Neural progenitor cell (in vitro differentiated cells): ENCODE measurements around the gene KCNA10. TPM values are rescaled to one million over a fixed set of nuclear protein-coding genes. Genes with fewer than 3 reads are reported as not detected.

Experiments
- DNase-seq: peaks from one replicate; pipeline ENCODE4 v3.0.0-alpha.2; 2016; ENCODE audit warnings: low spot score
- H2AFZ ChIP-seq: fragments of 200-600 bp; sonication (generic); replicated peaks from 2 replicates; pipeline ENCODE4 v1.6.1; 2016; ENCODE audit warnings: antibody characterized with exemption
- H3F3A ChIP-seq: fragments of 200-600 bp; sonication (generic); 2 replicates; pipeline ENCODE4 v1.6.1; 2016; ENCODE audit warnings: antibody characterized with exemption, low read depth
- H3K27ac ChIP-seq: fragments of 200-600 bp; sonication (generic); 2 replicates; pipeline ENCODE4 v1.5.1; 2016; ENCODE audit warnings: mild to moderate bottlenecking
- H3K27me3 ChIP-seq: fragments of 200-600 bp; sonication (generic); 2 replicates; pipeline ENCODE4 v1.6.1; 2016; ENCODE audit warnings: mild to moderate bottlenecking, moderate library complexity
- H3K36me3 ChIP-seq: fragments of 200-600 bp; sonication (generic); 2 replicates; pipeline ENCODE4 v1.5.1; 2016
- H3K4me1 ChIP-seq: fragments of 200-600 bp; sonication (generic); 2 replicates; pipeline ENCODE4 v1.6.1; 2016; ENCODE audit warnings: mixed run types
- H3K4me2 ChIP-seq: fragments of 200-600 bp; sonication (generic); 2 replicates; pipeline ENCODE4 v1.6.1; 2016
- H3K4me3 ChIP-seq: fragments of 200-600 bp; sonication (generic); 2 replicates; pipeline ENCODE4 v1.5.1; 2016
- H3K79me2 ChIP-seq: fragments of 200-600 bp; sonication (generic); 2 replicates; pipeline ENCODE4 v1.6.1; 2016; ENCODE audit warnings: low read depth
- H3K9ac ChIP-seq: fragments of 200-600 bp; sonication (generic); 2 replicates; pipeline ENCODE4 v1.6.1; 2016
- H3K9me3 ChIP-seq: fragments of 200-600 bp; sonication (generic); 2 replicates; pipeline ENCODE4 v1.5.1; 2016; ENCODE audit warnings: low read depth
- H4K20me1 ChIP-seq: fragments of 200-600 bp; sonication (generic); 2 replicates; pipeline ENCODE4 v1.6.1; 2016; ENCODE audit warnings: low read depth
- H3K27ac Mint-ChIP-seq: 3 replicates; pipeline ENCODE4 v1.8.0; 2021; ENCODE audit warnings: mixed read lengths
- H3K27me3 Mint-ChIP-seq: 2 replicates; pipeline ENCODE4 v1.8.0; 2022; ENCODE audit warnings: low read depth, mild to moderate bottlenecking, inconsistent platforms, moderate library complexity, mixed read lengths; ENCODE audit not compliant: insufficient read depth
- H3K36me3 Mint-ChIP-seq: 3 replicates; pipeline ENCODE4 v1.8.0; 2021; ENCODE audit warnings: mixed read lengths
- H3K4me1 Mint-ChIP-seq: 3 replicates; pipeline ENCODE4 v1.8.0; 2021; ENCODE audit warnings: mixed read lengths
- H3K4me3 Mint-ChIP-seq: 3 replicates; pipeline ENCODE4 v1.8.0; 2021; ENCODE audit warnings: mild to moderate bottlenecking, moderate library complexity, mixed read lengths
- H3K9me3 Mint-ChIP-seq: 3 replicates; pipeline ENCODE4 v1.8.0; 2020; ENCODE audit warnings: mixed read lengths
- CTCF ChIP-seq: fragments of 200-600 bp; sonication (generic); IDR thresholded peaks from 2 replicates; pipeline ENCODE4 v1.5.1; 2017; ENCODE audit warnings: antibody characterized with exemption, mild to moderate bottlenecking
- EZH2 ChIP-seq: fragments of 200-600 bp; sonication (generic); IDR thresholded peaks from 2 replicates; pipeline ENCODE4 v1.6.1; 2017; ENCODE audit warnings: antibody characterized with exemption, mild to moderate bottlenecking, moderate library complexity
- EZH2phosphoT487 ChIP-seq: fragments of 200-600 bp; sonication (generic); IDR thresholded peaks from 2 replicates; pipeline ENCODE4 v1.6.1; 2017; ENCODE audit warnings: antibody characterized with exemption
- total RNA-seq: library from RNA; depleted of rRNA; stranded (reverse); fragments of >200 nt; gene quantifications from 2 replicates; pipeline ENCODE4 v1.2.3, GENCODE V29; 2015; ENCODE audit warnings: low replicate concordance

KCNA10 gene
- total RNA-seq, 1 donor from 2014 or later, result not detected

- Mint-ChIP-seq H3K4me3 (no peak overlapping the region), H3K36me3 (no peaks in the 10 kb centered on the region), H3K27me3 (peaks cover 16% of the 10 kb centered on the region), H3K4me1 (peaks cover 10% of the 10 kb centered on the region), H3K27ac (no peak overlapping the region), H3K9me3 (no peaks in the 10 kb centered on the region)
- no peak overlapping the region for H2AFZ ChIP-seq
- H3K4me1 ChIP-seq, result peaks cover 2% of the 10 kb centered on the region
- H3K79me2 ChIP-seq, result no peaks in the 10 kb centered on the region
- no peak overlapping the region for H3K27ac ChIP-seq
- H3K36me3 ChIP-seq, result no peaks in the 10 kb centered on the region
- peak; percentile 28 for DNase-seq
- H3F3A ChIP-seq, result no peaks in the 10 kb centered on the region
- H3K4me2 ChIP-seq, result no peak overlapping the region
- H3K9ac ChIP-seq, result no peak overlapping the region
- no peaks in the 10 kb centered on the region for H3K9me3 ChIP-seq
- H3K4me3 ChIP-seq, result no peak overlapping the region
- H4K20me1 ChIP-seq, result no peaks in the 10 kb centered on the region
- H3K27me3 ChIP-seq, result no peaks in the 10 kb centered on the region
- TF ChIP-seq EZH2phosphoT487 (no peak), CTCF (peak; percentile 30), EZH2 (no peak)
Observed at GRCh38 chr1:110477445-110477957, 41.5 kb downstream of the KCNA10 start.

- no peak for TF ChIP-seq EZH2phosphoT487
- no peak for TF ChIP-seq CTCF
- TF ChIP-seq EZH2, result no peak
- Histone ChIP-seq H3K36me3 (no peaks in the 10 kb centered on the region), H3K79me2 (no peaks in the 10 kb centered on the region), H3K9me3 (no peaks in the 10 kb centered on the region), H3K4me3 (no peak overlapping the region), H3K4me2 (no peak overlapping the region), H3F3A (no peaks in the 10 kb centered on the region), H2AFZ (no peak overlapping the region), H3K27me3 (no peaks in the 10 kb centered on the region), H3K27ac (no peak overlapping the region), H3K9ac (no peak overlapping the region), H3K4me1 (no peaks in the 10 kb centered on the region), H4K20me1 (no peaks in the 10 kb centered on the region)
- H3K36me3 Mint-ChIP-seq, result no peaks in the 10 kb centered on the region
- no peak for DNase-seq
- no peak overlapping the region for H3K27ac Mint-ChIP-seq
- H3K27me3 Mint-ChIP-seq, result peaks cover 16% of the 10 kb centered on the region
- H3K4me3 Mint-ChIP-seq, result no peak overlapping the region
- H3K4me1 Mint-ChIP-seq, result peaks cover 7% of the 10 kb centered on the region
- no peaks in the 10 kb centered on the region for H3K9me3 Mint-ChIP-seq
Observed at GRCh38 chr1:110477041-110477440, 41.9 kb downstream of the KCNA10 start.

DNA sequence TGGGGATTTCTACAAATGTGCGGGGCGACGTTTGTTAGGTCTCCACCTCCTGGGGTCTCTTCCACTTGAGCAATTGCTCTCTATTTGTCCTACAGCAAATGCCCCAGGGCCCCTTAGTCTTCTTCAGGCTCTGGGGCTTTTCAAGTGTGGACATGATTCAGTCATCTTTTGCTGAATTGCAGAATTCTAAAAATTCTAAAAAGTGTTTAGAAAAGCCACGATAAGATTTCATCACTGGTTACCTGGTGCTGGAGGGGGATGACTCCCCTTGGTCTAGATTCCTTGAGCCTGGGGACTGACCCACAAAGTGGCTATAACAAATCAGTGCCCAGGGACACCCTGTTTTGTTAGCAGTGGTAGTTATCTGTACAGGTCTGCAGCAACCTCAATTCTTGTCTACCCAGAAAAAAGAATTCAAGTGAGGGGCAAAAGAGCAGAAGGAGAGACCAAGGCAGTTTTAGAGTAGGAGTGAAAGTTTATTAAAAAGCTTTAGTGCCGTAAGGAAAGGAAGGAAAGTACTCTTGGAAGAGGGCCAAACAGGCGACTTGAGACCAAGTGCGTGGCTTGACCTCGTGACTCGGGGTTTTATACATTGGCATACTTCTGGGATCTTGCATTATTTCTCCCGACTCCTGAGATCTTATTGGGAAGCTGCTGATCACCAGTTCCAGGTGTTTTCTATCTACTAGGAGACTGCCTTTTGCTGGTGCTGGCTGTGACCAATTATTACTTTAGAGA, 42.8 kb downstream of the KCNA10 start:
- H3K9me3 ChIP-seq, result no peaks in the 10 kb centered on the region
- no peak for DNase-seq
- no peak overlapping the region for H3K27ac ChIP-seq
- H4K20me1 ChIP-seq, result no peaks in the 10 kb centered on the region
- no peak overlapping the region for H3K4me3 ChIP-seq
- no peaks in the 10 kb centered on the region for H3K27me3 ChIP-seq
- H3K36me3 Mint-ChIP-seq, result no peaks in the 10 kb centered on the region
- TF ChIP-seq EZH2phosphoT487, result no peak
- no peak for TF ChIP-seq EZH2
- TF ChIP-seq CTCF, result no peak
- no peaks in the 10 kb centered on the region for H3F3A ChIP-seq
- peaks cover 7% of the 10 kb centered on the region for H3K4me1 Mint-ChIP-seq
- H3K36me3 ChIP-seq, result no peaks in the 10 kb centered on the region
- H3K9me3 Mint-ChIP-seq, result no peaks in the 10 kb centered on the region
- peak overlapping the region; percentile 1 for H3K27ac Mint-ChIP-seq
- no peaks in the 10 kb centered on the region for H3K79me2 ChIP-seq
- peaks cover 13% of the 10 kb centered on the region for H3K27me3 Mint-ChIP-seq
- H3K4me1 ChIP-seq, result no peaks in the 10 kb centered on the region
- no peak overlapping the region for H3K4me3 Mint-ChIP-seq
- no peak overlapping the region for H3K9ac ChIP-seq
- H3K4me2 ChIP-seq, result no peak overlapping the region
- H2AFZ ChIP-seq, result no peak overlapping the region
